Measurements from ENCODE around the gene RBM3.

GRCh38 chrX:48584698-48585097, 10.4 kb downstream of the RBM3 start:
- TF ChIP-seq, protein P1, sequence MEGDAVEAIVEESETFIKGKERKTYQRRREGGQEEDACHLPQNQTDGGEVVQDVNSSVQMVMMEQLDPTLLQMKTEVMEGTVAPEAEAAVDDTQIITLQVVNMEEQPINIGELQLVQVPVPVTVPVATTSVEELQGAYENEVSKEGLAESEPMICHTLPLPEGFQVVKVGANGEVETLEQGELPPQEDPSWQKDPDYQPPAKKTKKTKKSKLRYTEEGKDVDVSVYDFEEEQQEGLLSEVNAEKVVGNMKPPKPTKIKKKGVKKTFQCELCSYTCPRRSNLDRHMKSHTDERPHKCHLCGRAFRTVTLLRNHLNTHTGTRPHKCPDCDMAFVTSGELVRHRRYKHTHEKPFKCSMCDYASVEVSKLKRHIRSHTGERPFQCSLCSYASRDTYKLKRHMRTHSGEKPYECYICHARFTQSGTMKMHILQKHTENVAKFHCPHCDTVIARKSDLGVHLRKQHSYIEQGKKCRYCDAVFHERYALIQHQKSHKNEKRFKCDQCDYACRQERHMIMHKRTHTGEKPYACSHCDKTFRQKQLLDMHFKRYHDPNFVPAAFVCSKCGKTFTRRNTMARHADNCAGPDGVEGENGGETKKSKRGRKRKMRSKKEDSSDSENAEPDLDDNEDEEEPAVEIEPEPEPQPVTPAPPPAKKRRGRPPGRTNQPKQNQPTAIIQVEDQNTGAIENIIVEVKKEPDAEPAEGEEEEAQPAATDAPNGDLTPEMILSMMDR (IDR thresholded peaks at IDR 0.05), result no peak
- no peak for TF ChIP-seq EZH2 (IDR thresholded peaks at IDR 0.05; ENCODE audit: borderline replicate concordance, insufficient read depth, low read depth, low read length, poor library complexity, severe bottlenecking)

Data from B cell (primary cell).